H4 (cell line): ENCODE data around the gene ANKRD34A. TPM values are rescaled to one million over a fixed set of nuclear protein-coding genes. Genes with fewer than 3 reads are reported as not detected.

Experiments used
- total RNA-seq: library from RNA; depleted of rRNA; stranded (reverse); fragments of >200 nt; shearing (Covaris generic); gene quantifications from 2 replicates; pipeline ENCODE4 v1.2.3, GENCODE V29; 2014; rRNA removed

Gene ANKRD34A
- total RNA-seq, 1 experiment from 2014 or later = 0.54 TPM

Other genes starting within 250 kb of the ANKRD34A start
- gene CD160, start 245.1 kb downstream of the ANKRD34A start, total RNA-seq = not detected in 2 replicates
- gene RNF115, start 140.5 kb downstream of the ANKRD34A start, total RNA-seq = 6.3 and 6.6 TPM in 2 replicates
- 30.1 and 34.9 TPM in 2 replicates for gene POLR3C, start 140.4 kb downstream of the ANKRD34A start, total RNA-seq
- 10.1 and 10.3 TPM in 2 replicates for gene NUDT17, start 118.9 kb downstream of the ANKRD34A start, total RNA-seq
- gene PIAS3, start 105.5 kb downstream of the ANKRD34A start, total RNA-seq = 10.2 and 12.8 TPM in 2 replicates
- not detected in 2 replicates for gene ANKRD35, start 78.7 kb downstream of the ANKRD34A start, total RNA-seq
- 0.08 and 0.27 TPM in 2 replicates for gene ITGA10, start 54.5 kb downstream of the ANKRD34A start, total RNA-seq
- gene PEX11B, start 45.9 kb downstream of the ANKRD34A start, total RNA-seq = 24.4 and 37.4 TPM in 2 replicates
- 335 and 394 TPM in 2 replicates for gene RBM8A, start 37.1 kb downstream of the ANKRD34A start, total RNA-seq
- gene LIX1L, start 6.6 kb downstream of the ANKRD34A start, total RNA-seq = 15.1 and 18.7 TPM in 2 replicates
- 16.9 and 21.2 TPM in 2 replicates for gene POLR3GL, start 115 bp upstream of the ANKRD34A start, total RNA-seq
- 101 and 102 TPM in 2 replicates for gene TXNIP, start 32.0 kb upstream of the ANKRD34A start, total RNA-seq
- gene HJV, start 57.2 kb upstream of the ANKRD34A start, total RNA-seq = not detected in 2 replicates
- gene NBPF10, start 180.2 kb upstream of the ANKRD34A start, total RNA-seq = 0.35 and 0.54 TPM in 2 replicates